Activated naive CD4-positive, alpha-beta T cell treated with anti-CD3 and anti-CD28 coated beads, Interleukin-2, amount 10 ng/mL, durations not matched to agents 5 hours and 36 hours (primary cell): Measurements from ENCODE around the gene ACAP1. TPM values are rescaled to one million over a fixed set of nuclear protein-coding genes. Genes with fewer than 3 reads are reported as not detected.

ENCODE experiments used
- total RNA-seq, 2 experiments: library from RNA; stranded (reverse); gene quantifications; one replicate each; pipeline ENCODE4 v1.2.3, GENCODE V29; 2021

ACAP1 gene, protein sequence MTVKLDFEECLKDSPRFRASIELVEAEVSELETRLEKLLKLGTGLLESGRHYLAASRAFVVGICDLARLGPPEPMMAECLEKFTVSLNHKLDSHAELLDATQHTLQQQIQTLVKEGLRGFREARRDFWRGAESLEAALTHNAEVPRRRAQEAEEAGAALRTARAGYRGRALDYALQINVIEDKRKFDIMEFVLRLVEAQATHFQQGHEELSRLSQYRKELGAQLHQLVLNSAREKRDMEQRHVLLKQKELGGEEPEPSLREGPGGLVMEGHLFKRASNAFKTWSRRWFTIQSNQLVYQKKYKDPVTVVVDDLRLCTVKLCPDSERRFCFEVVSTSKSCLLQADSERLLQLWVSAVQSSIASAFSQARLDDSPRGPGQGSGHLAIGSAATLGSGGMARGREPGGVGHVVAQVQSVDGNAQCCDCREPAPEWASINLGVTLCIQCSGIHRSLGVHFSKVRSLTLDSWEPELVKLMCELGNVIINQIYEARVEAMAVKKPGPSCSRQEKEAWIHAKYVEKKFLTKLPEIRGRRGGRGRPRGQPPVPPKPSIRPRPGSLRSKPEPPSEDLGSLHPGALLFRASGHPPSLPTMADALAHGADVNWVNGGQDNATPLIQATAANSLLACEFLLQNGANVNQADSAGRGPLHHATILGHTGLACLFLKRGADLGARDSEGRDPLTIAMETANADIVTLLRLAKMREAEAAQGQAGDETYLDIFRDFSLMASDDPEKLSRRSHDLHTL
- 100 to 1,000 TPM; 738 to 785 TPM for total RNA-seq

GRCh38 chr17:7336240-7337175 lies at the start of gene ACAP1:
Gene ACAP1 (plus strand): TSS chr17:7336529. CDS start chr17:7336735, 206 bp downstream.

DNA sequence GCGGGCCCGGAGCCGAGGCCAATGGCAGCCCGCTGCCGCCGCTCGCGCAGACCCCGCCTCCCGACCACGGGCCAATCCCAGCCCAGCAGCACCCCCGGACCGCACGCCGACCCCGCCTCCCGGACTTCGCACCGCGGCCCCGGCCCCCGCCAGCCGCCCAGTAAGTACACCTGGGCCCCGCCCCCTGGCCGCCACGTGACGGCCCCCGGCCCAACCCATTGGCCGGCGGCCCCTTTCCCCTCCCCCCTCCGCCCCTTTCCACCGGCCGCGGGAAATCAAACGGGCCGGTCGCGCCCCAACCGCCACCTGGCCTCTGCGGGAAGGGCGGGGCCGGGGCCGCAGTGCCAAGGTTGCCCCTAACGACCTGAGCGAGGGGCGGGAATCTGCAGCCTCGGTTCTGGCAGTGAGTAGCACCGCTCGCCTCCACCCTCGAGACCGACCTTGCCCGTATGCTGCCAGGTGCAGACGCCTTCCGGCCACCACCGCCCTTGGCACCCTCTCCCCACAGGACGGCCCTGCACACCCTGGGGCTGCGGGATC lies 41.6 kb upstream of the ACAP1 start, which contains the start of gene YBX2:
Gene YBX2, minus strand, starts transcription at position 26 of the 540 bp plus-strand sequence. CDS start 139 bp downstream, outside the sequence.

DNA sequence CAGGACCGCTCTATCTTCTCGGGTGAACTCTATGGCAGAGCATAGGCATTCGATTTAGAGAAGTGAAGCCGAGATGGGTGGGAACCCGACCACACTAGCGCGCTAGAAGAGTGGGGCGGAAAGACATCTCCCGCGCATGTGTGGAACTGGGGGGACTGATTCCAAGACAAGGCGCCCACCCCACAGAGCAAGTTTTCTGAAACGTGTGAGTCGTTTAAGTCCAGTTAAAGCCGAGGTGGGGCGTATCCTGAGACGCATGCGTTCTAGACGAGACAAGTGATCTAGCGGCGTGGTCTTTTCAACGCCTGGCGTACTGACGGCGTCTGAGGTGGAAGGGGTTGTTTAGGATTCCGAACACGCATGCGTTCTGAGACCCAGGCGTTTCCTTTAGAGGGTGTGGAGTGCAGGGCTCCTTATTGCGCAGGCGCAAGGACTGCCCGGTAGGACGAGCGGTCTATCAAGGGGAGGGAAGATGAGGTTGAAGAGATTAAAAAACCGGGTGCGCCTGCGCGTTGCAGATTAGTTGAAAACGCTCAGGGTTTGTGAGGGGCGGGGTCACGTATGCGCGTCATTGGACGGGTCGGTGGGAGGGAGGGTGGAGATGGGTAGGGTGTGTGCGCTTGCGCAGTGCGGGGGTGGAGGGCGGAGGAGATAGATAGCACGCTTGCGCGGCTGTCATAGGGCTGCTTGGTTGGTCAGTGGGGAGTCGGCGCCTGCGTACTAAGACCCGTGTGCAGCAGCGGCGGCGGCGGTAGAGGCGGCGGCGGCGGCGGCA lies 29.2 kb upstream of the ACAP1 start, which contains the start of gene EIF5A:
Gene EIF5A, plus strand, starts transcription at position 718 of the 775 bp plus-strand sequence. CDS start 2,008 bp downstream, outside the sequence.

GRCh38 chr17:7314719-7315569 lies 21.4 kb upstream of the ACAP1 start, which contains the start of gene GPS2:
Gene GPS2 (minus strand): TSS chr17:7315360. CDS start chr17:7315052, 308 bp downstream.

DNA sequence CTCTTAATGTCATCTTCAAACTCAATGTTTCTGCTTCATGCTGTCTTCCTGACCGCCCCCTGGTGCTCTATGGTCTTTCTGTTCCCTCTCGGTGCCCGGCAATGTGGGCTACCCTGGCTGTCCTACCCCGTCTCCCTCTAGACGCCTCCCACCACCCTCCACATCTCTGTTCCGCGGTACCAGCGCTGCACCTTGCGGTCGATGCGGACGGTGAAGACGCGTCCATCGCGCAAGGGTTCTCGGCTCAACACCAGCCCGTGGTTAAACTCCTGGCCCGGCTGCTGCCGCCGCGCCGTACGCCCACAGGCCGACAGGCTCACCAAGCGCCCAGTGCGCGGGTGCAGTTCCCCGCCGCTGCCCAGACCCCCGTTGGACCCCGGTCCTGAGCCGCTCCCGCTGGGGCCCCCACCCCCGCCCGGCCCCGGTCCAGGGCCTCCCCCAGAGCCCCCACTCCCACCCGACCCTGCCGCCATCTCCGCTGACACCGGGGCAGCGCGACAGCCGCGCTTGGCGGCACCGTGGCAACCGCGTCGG lies 7.4 kb upstream of the ACAP1 start, which contains the start of gene NEURL4:
Gene NEURL4, minus strand, starts transcription at position 496 of the 534 bp plus-strand sequence. Its CDS starts 23 bp downstream, at position 473.

GRCh38 chr17:7351665-7352502 lies 15.6 kb downstream of the ACAP1 start, which contains the start of gene KCTD11:
Gene KCTD11 (plus strand): TSS chr17:7352162.

DNA sequence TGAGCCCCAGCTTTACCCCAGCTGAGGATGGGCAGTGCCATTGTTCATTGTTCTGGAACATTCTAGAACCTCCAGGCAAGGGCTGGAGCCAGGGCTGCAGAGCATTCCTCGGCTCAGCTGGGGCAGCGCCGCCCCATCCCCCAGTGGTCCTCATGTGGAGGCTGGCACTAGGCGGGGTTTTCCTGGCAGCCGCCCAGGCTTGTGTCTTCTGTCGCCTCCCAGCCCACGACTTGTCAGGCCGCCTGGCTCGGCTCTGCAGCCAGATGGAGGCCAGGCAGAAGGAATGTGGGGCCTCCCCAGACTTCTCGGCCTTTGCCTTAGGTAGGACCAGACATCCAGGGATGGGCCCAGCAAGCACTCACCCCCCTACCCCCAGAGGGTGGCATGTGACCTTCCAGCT lies 18.7 kb downstream of the ACAP1 start, which contains the start of gene TMEM95:
Gene TMEM95, plus strand, starts transcription at position 104 of the 400 bp plus-strand sequence. Its CDS starts 49 bp downstream, at position 153.

GRCh38 chr17:7380855-7381683 lies 44.7 kb downstream of the ACAP1 start, which contains the start of gene TNK1:
Gene TNK1 (plus strand): TSS chr17:7381089. CDS start chr17:7382927, 1,838 bp downstream.

DNA sequence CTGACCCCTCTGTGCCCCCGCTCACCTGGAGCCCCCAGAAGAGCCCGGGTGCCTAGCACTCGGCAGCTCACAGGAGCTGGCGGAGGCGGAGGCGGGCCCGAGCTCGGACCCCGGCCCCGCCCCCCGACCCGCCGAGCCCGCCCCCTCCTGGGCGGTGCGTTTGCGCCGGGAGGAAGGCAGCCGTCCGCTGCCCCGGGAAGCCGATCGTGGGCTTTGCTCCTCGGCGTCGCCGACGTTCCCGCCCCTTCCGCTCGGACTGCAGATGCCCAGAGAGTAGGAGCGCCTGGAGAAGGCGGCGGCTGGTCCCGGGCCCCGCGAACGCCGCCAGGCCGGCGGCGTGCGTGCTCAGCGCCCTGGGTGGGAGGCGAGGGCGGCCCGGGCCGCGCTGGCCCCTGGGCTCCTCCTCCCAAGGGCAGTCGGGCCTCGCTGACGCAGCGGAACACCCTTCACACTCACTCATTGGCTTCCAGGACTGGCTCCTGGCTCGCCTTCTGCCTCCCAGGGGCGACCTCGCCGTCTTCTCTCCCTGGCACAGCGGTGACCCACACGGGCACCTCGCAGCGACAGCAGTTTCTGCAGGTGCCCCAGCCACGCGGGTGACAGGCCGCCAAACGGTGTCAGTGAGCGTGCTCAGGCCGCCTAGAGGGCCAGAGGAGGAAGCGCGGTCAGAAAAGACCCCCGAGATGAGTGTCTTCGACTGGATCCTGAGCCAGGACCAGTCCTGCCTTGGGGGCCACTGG lies 58.3 kb downstream of the ACAP1 start, which contains the start of gene PLSCR3:
Gene PLSCR3, minus strand, starts transcription at position 74 of the 740 bp plus-strand sequence. CDS start 415 bp downstream, outside the sequence.

Other genes with a start within 250 kb of the ACAP1 start
- gene ASGR2, start 221.7 kb upstream of the ACAP1 start, total RNA-seq, result not detected
- gene ASGR1, start 157.2 kb upstream of the ACAP1 start, total RNA-seq, result 1 to 10 TPM in 1 of 2 experiments, under 1 TPM in 1; 0.63 to 1.2 TPM
- gene DLG4, start 116.7 kb upstream of the ACAP1 start, total RNA-seq, result 10 to 100 TPM; 11.6 to 11.9 TPM
- gene ACADVL, start 116.6 kb upstream of the ACAP1 start, total RNA-seq, result 100 to 1,000 TPM; 291 to 311 TPM
- 10 to 100 TPM; 47.0 to 47.5 TPM for gene DVL2, start 102.0 kb upstream of the ACAP1 start, total RNA-seq
- gene PHF23, start 97.1 kb upstream of the ACAP1 start, total RNA-seq, result 10 to 100 TPM; 53.9 to 55.9 TPM
- gene GABARAP, start 94.1 kb upstream of the ACAP1 start, total RNA-seq, result 100 to 1,000 TPM; 276 to 282 TPM
- gene CTDNEP1, start 84.8 kb upstream of the ACAP1 start, total RNA-seq, result 100 to 1,000 TPM; 154 to 160 TPM
- gene ELP5, start 84.3 kb upstream of the ACAP1 start, total RNA-seq, result 10 to 100 TPM; 36.2 to 44.5 TPM
- under 1 TPM; 0.53 to 0.76 TPM for gene CLDN7, start 74.1 kb upstream of the ACAP1 start, total RNA-seq
- not detected for gene SLC2A4, start 54.8 kb upstream of the ACAP1 start, total RNA-seq
- under 1 TPM; 0.55 to 0.67 TPM for gene YBX2, start 41.9 kb upstream of the ACAP1 start, total RNA-seq
- 100 to 1,000 TPM; 429 to 433 TPM for gene EIF5A, start 28.9 kb upstream of the ACAP1 start, total RNA-seq
- gene GPS2, start 21.2 kb upstream of the ACAP1 start, total RNA-seq, result 10 to 100 TPM; 67.6 to 77.5 TPM
- gene NEURL4, start 7.2 kb upstream of the ACAP1 start, total RNA-seq, result 10 to 100 TPM; 35.8 to 41.7 TPM
- gene KCTD11, start 15.6 kb downstream of the ACAP1 start, total RNA-seq, result 1 to 10 TPM; 7.0 to 7.1 TPM
- not detected for gene TMEM95, start 18.6 kb downstream of the ACAP1 start, total RNA-seq
- gene TNK1, start 44.6 kb downstream of the ACAP1 start, total RNA-seq, result 1 to 10 TPM; 1.6 to 1.9 TPM
- gene PLSCR3, start 58.0 kb downstream of the ACAP1 start, total RNA-seq, result 100 to 1,000 TPM; 159 to 160 TPM
- gene TMEM256, start 67.6 kb downstream of the ACAP1 start, total RNA-seq, result 10 to 100 TPM; 66.2 to 67.9 TPM
- 1 to 10 TPM; 4.9 to 5.1 TPM for gene NLGN2, start 71.3 kb downstream of the ACAP1 start, total RNA-seq
- not detected for gene SPEM1, start 83.8 kb downstream of the ACAP1 start, total RNA-seq
- not detected for gene SPEM2, start 89.1 kb downstream of the ACAP1 start, total RNA-seq
- not detected for gene SPEM3, start 92.3 kb downstream of the ACAP1 start, total RNA-seq
- gene TMEM102, start 98.9 kb downstream of the ACAP1 start, total RNA-seq, result 10 to 100 TPM; 16.3 to 17.0 TPM
- gene FGF11, start 103.0 kb downstream of the ACAP1 start, total RNA-seq, result 10 to 100 TPM; 21.3 to 21.6 TPM
- 10 to 100 TPM; 15.3 to 19.0 TPM for gene CHRNB1, start 108.5 kb downstream of the ACAP1 start, total RNA-seq
- 10 to 100 TPM; 29.0 to 29.5 TPM for gene ZBTB4, start 143.1 kb downstream of the ACAP1 start, total RNA-seq
- gene SLC35G6, start 144.9 kb downstream of the ACAP1 start, total RNA-seq, result not detected
- 100 to 1,000 TPM; 174 to 175 TPM for gene POLR2A, start 147.8 kb downstream of the ACAP1 start, total RNA-seq
- 100 to 1,000 TPM; 100 to 103 TPM for gene TNFSF12, start 212.5 kb downstream of the ACAP1 start, total RNA-seq
- gene TNFSF13, start 222.2 kb downstream of the ACAP1 start, total RNA-seq, result 1 to 10 TPM; 7.2 to 7.4 TPM
- gene SENP3, start 225.4 kb downstream of the ACAP1 start, total RNA-seq, result 10 to 100 TPM; 37.6 to 42.1 TPM
- 10 to 100 TPM in 1 of 2 experiments, 1 to 10 TPM in 1; 9.8 to 10.3 TPM for gene CD68, start 243.1 kb downstream of the ACAP1 start, total RNA-seq
- gene MPDU1, start 247.3 kb downstream of the ACAP1 start, total RNA-seq, result 10 to 100 TPM; 52.8 to 56.0 TPM